Spleen (tissue), 11 donors: ENCODE measurements around the gene DNAJA3. TPM values are rescaled to one million over a fixed set of nuclear protein-coding genes. Genes with fewer than 3 reads are reported as not detected.
A peak's percentile ranks its signal among the peaks of the same experiment; 100 is the strongest.

Experiments used
- DNase-seq: peaks from one replicate; pipeline ENCODE4 v3.0.0-alpha.2; 2020
- H3K27ac ChIP-seq, 8 donors: fragments of 200-600 bp; sonication (generic) in 7 of 8; 1 replicate in 4 of 8; 2 replicates in 4 of 8; pipeline versions ENCODE4 v1.5.0 to v1.8.0; 2016 to 2021; ENCODE audit warnings: inconsistent platforms in 4 of 8, mild to moderate bottlenecking in 4 of 8, moderate library complexity in 1 of 8
- H3K27me3 ChIP-seq, 7 donors: fragments of 200-600 bp; sonication (generic) in 6 of 7; replicated peaks in 1 of 7; 1 replicate in 4 of 7; 2 replicates in 3 of 7; pipeline versions ENCODE4 v1.5.0 to v1.8.0; 2016 to 2021; ENCODE audit warnings: inconsistent platforms in 3 of 7, mild to moderate bottlenecking in 1 of 7
- H3K36me3 ChIP-seq, 6 donors: fragments of 200-600 bp; sonication (generic) in 5 of 6; 1 replicate in 4 of 6; 2 replicates in 2 of 6; pipeline versions ENCODE4 v1.5.0 to v1.8.0; 2016 to 2021; ENCODE audit warnings: inconsistent platforms in 2 of 6
- H3K4me1 ChIP-seq, 6 donors: fragments of 200-600 bp; sonication (generic) in 5 of 6; 1 replicate in 3 of 6; 2 replicates in 3 of 6; pipeline versions ENCODE4 v1.5.0 to v1.8.0; 2016 to 2021; ENCODE audit warnings: inconsistent platforms in 3 of 6
- H3K4me3 ChIP-seq, 8 donors: fragments of 200-600 bp; sonication (generic) in 7 of 8; 1 replicate in 4 of 8; 2 replicates in 4 of 8; pipeline versions ENCODE4 v1.5.0 to v1.8.0; 2016 to 2021; ENCODE audit warnings: inconsistent platforms in 4 of 8, mild to moderate bottlenecking in 4 of 8, moderate library complexity in 2 of 8
- H3K9me3 ChIP-seq, 8 donors: fragments of 200-600 bp; sonication (generic) in 7 of 8; 1 replicate in 4 of 8; 2 replicates in 4 of 8; pipeline versions ENCODE4 v1.5.0 to v1.8.0; 2016 to 2021; ENCODE audit warnings: inconsistent platforms in 4 of 8
- POLR2A ChIP-seq, 3 donors: fragments of 450-650 bp; IDR thresholded peaks; one replicate each; pipeline ENCODE4 v1.5.1; 2017; ENCODE audit warnings: antibody characterized with exemption in 3 of 3, mild to moderate bottlenecking in 1 of 3
- POLR2AphosphoS5 ChIP-seq, 3 donors: sonication (generic); formaldehyde crosslinking; IDR thresholded peaks; one replicate each; pipeline ENCODE4 v1.5.1; 2017; ENCODE audit warnings: antibody characterized with exemption in 3 of 3
- WGBS, 5 donors: extraction: QIAGEN DNeasy Blood & Tissue Kit in 3 of 5; methylation state at CpG; one replicate each; pipeline versions ENCODE4 v1.1.5 to v1.1.7; 2013 to 2018; 5-methylcytosine and 5-hydroxymethylcytosine counted together
- intact Hi-C: fragments of 100-400 bp; cut with DNase I; formaldehyde crosslinking; loops from one replicate; pipeline ENCODE4 v1.15.0; 2023; ENCODE audit warnings: low total_unique reads
- polyA plus RNA-seq, 3 donors: library from polyadenylated mRNA; stranded (reverse); fragments of 200-250 nt; gene quantifications; one replicate each; pipeline ENCODE4 v1.2.1, GENCODE V29; 2013
- small RNA-seq, 4 donors: library from RNA; depleted of rRNA; stranded (forward); fragments of <200 nt; gene quantifications; one replicate each; pipeline ENCODE3, GENCODE V24; 2016
- total RNA-seq, 7 donors: library from RNA; depleted of rRNA in 3 of 7; stranded (reverse); fragments of >200 nt in 3 of 7; fragmentation: NEBNext Ultra II Directional in 4 of 7; extraction: Animal tissue kit (Norgen Biotek cat#: 25700) in 4 of 7; gene quantifications; one replicate each; pipeline versions ENCODE4 v1.1.0 to v1.2.1, GENCODE V29; 2016 to 2021
- TF ChIP-seq, protein P1 (sequence below), 11 experiments: fragments of 200-600 bp in 7 of 11; fragments of 450-650 bp in 4 of 11; sonication (generic) in 4 of 11; IDR thresholded peaks in 8 of 11; conservative IDR thresholded peaks in 3 of 11; 1 replicate in 7 of 11; 2 replicates in 4 of 11; pipeline versions ENCODE4 v1.4.0 to v1.8.0; 2016 to 2021; ENCODE audit warnings: antibody characterized with exemption in 11 of 11, inconsistent platforms in 4 of 11, mild to moderate bottlenecking in 1 of 11
- donor health status: healthy with polysubstance abuse.
- donor health status: DM: no; HTN: no; CAD: no; lungs with moderate emphysema.
- donor health status: DM: no; HTN: no; CAD: no.
- donor health status: Bipolar disorder and iron deficiency.
- donor health status: healthy.
- donor health status: DM: no; HTN: no; CAD: no.
- donor health status: DM: yes; HTN: yes; CAD: no.

DNAJA3 gene
- total and polyA plus RNA-seq, 10 donors: 16.9 to 47.6 (median 35.3) TPM

DNA sequence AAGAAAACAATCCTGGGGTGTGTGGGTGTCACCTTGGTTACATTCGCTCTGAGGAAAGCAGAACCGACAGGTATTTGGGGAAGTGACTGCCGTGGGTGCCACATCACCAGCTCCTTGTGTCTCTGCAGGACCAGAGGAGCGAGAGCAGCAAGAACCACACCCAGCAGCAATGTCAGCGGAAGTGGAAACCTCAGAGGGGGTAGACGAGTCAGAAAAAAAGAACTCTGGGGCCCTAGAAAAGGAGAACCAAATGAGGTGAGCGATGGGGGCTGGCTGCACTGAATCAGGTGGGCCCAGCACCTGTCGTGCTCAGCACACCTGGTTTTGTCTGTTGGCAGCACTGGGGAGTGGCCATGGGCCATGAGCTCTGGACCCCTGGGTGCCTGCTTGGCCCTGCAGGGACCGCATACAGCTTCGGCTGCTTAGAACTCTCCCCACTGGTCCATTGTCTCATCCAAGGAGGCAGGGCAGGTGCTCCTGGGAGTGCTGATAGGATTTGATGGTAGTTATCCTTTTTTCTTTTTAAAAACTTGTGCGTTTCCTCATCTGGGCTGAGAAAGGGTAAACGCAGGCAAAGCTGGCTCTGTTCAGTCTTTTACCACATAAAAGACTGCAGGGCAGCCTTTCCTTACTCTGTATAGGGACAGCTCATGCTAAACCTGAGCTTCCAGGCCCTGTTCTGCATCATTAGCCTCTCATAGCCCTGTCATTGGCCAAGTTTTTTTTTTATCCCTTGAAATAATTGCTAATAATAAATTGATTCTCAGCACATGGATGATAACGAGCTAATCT is 79.9 kb downstream of the DNAJA3 start:
- H3K9me3 ChIP-seq: no peaks in the 10 kb centered on the region
- DNase-seq: peak; percentile 94
- H3K4me3 ChIP-seq: peak overlapping the region in 1 of 8 donors; percentile 56
- peak overlapping the region; percentile 72 to 93 (median 89) for H3K27ac ChIP-seq
- intact Hi-C loops: no loop called here
- peaks cover 20 to 70% (median 44%) of the 10 kb centered on the region in 6 donors for H3K4me1 ChIP-seq
- TF ChIP-seq POLR2AphosphoS5 (IDR thresholded peaks at IDR 0.05) (peak; percentile 74 to 86 (median 74)), POLR2A (IDR thresholded peaks at IDR 0.05) (no peak)
- TF ChIP-seq, protein P1, sequence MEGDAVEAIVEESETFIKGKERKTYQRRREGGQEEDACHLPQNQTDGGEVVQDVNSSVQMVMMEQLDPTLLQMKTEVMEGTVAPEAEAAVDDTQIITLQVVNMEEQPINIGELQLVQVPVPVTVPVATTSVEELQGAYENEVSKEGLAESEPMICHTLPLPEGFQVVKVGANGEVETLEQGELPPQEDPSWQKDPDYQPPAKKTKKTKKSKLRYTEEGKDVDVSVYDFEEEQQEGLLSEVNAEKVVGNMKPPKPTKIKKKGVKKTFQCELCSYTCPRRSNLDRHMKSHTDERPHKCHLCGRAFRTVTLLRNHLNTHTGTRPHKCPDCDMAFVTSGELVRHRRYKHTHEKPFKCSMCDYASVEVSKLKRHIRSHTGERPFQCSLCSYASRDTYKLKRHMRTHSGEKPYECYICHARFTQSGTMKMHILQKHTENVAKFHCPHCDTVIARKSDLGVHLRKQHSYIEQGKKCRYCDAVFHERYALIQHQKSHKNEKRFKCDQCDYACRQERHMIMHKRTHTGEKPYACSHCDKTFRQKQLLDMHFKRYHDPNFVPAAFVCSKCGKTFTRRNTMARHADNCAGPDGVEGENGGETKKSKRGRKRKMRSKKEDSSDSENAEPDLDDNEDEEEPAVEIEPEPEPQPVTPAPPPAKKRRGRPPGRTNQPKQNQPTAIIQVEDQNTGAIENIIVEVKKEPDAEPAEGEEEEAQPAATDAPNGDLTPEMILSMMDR (IDR thresholded peaks at IDR 0.05 in 8 of 11, conservative IDR thresholded peaks at IDR 0.05 in 3 of 11): peak in 1 of 11 experiments; percentile 8
- WGBS, 5 donors: 35 to 45% (median 40%) methylated on average over 13 of the region's 13 CpGs
- peaks cover 4 to 60% (median 39%) of the 10 kb centered on the region in 6 donors for H3K36me3 ChIP-seq
- H3K27me3 ChIP-seq: no peaks in the 10 kb centered on the region

Small RNAs within 50 kb of the gene (small RNA-seq; reads per million reads assigned to genes)
- 0 reads per million in 4 donors for gene AC012676.2

Other genes with a start within 250 kb of the DNAJA3 start
- gene SRL, start 183.8 kb upstream of the DNAJA3 start, total RNA-seq: 1 to 10 TPM; 2.1 to 5.8 (median 3.8) TPM
- 1 to 10 TPM in 1 of 3 donors, under 1 TPM in 2; 0.57 to 1.8 (median 0.62) TPM for gene SRL, start 183.8 kb upstream of the DNAJA3 start, polyA plus RNA-seq
- gene TFAP4, start 152.8 kb upstream of the DNAJA3 start, total RNA-seq: 10 to 100 TPM in 4 of 7 donors, 1 to 10 TPM in 3; 8.5 to 14.9 (median 11.0) TPM
- gene TFAP4, start 152.8 kb upstream of the DNAJA3 start, polyA plus RNA-seq: 10 to 100 TPM in 2 of 3 donors, 1 to 10 TPM in 1; 7.6 to 14.2 (median 11.5) TPM
- 1 to 10 TPM; 1.8 to 8.4 (median 4.8) TPM for gene GLIS2, start 109.8 kb upstream of the DNAJA3 start, total RNA-seq
- gene GLIS2, start 109.8 kb upstream of the DNAJA3 start, polyA plus RNA-seq: 1 to 10 TPM in 2 of 3 donors, under 1 TPM in 1; 0.89 to 2.5 (median 2.0) TPM
- gene PAM16, start 74.5 kb upstream of the DNAJA3 start, total RNA-seq: 10 to 100 TPM; 26.7 to 45.9 (median 30.1) TPM
- 10 to 100 TPM; 65.5 to 88.8 (median 84.8) TPM for gene PAM16, start 74.5 kb upstream of the DNAJA3 start, polyA plus RNA-seq
- gene VASN, start 54.0 kb upstream of the DNAJA3 start, total RNA-seq: 10 to 100 TPM in 5 of 7 donors, 1 to 10 TPM in 2; 7.4 to 24.9 (median 15.6) TPM
- 1 to 10 TPM; 2.0 to 6.3 (median 5.2) TPM for gene VASN, start 54.0 kb upstream of the DNAJA3 start, polyA plus RNA-seq
- 100 to 1,000 TPM in 6 of 7 donors, 10 to 100 TPM in 1; 89.9 to 177 (median 149) TPM for gene CORO7, start 9.3 kb upstream of the DNAJA3 start, total RNA-seq
- gene CORO7, start 9.3 kb upstream of the DNAJA3 start, polyA plus RNA-seq: 10 to 100 TPM; 29.7 to 70.6 (median 50.5) TPM
- gene NMRAL1, start 48.8 kb downstream of the DNAJA3 start, total RNA-seq: 10 to 100 TPM; 26.3 to 49.0 (median 40.6) TPM
- 10 to 100 TPM; 40.1 to 58.6 (median 44.9) TPM for gene NMRAL1, start 48.8 kb downstream of the DNAJA3 start, polyA plus RNA-seq
- 10 to 100 TPM; 34.6 to 73.8 (median 59.0) TPM for gene HMOX2, start 50.5 kb downstream of the DNAJA3 start, total RNA-seq
- 10 to 100 TPM; 26.6 to 48.0 (median 44.0) TPM for gene HMOX2, start 50.5 kb downstream of the DNAJA3 start, polyA plus RNA-seq
- 10 to 100 TPM; 17.8 to 26.9 (median 21.8) TPM for gene CDIP1, start 112.9 kb downstream of the DNAJA3 start, total RNA-seq
- gene CDIP1, start 112.9 kb downstream of the DNAJA3 start, polyA plus RNA-seq: 10 to 100 TPM in 2 of 3 donors, 1 to 10 TPM in 1; 9.6 to 13.8 (median 12.1) TPM
- gene C16orf96, start 130.5 kb downstream of the DNAJA3 start, total RNA-seq: under 1 TPM; 0.17 to 0.33 (median 0.23) TPM
- under 1 TPM; 0.06 to 0.07 (median 0.06) TPM for gene C16orf96, start 130.5 kb downstream of the DNAJA3 start, polyA plus RNA-seq
- 10 to 100 TPM; 10.0 to 29.2 (median 20.2) TPM for gene UBALD1, start 189.0 kb downstream of the DNAJA3 start, total RNA-seq
- 10 to 100 TPM; 12.6 to 33.6 (median 13.6) TPM for gene UBALD1, start 189.0 kb downstream of the DNAJA3 start, polyA plus RNA-seq
- 100 to 1,000 TPM in 1 of 7 donors, 10 to 100 TPM in 6; 65.6 to 132 (median 83.6) TPM for gene MGRN1, start 199.0 kb downstream of the DNAJA3 start, total RNA-seq
- 10 to 100 TPM in 1 of 3 donors, 1 to 10 TPM in 2; 7.6 to 26.9 (median 8.8) TPM for gene MGRN1, start 199.0 kb downstream of the DNAJA3 start, polyA plus RNA-seq